Activated T-cell treated with anti-CD3 and anti-CD28 coated beads, Interleukin-2, amount 50 U/mL, for 72 hours (primary cell): ENCODE measurements around the gene CUL2. TPM values are rescaled to one million over a fixed set of nuclear protein-coding genes. Genes with fewer than 3 reads are reported as not detected.
A peak's percentile ranks its signal among the peaks of the same experiment; 100 is the strongest.

Experiments used
- ATAC-seq, 2 donors: fragments of 150-1000 bp; cut with Tn5 transposase; replicated peaks in 1 of 2; 2 replicates each; pipeline ENCODE4 v1.10.0; 2021; ENCODE audit warnings: moderate library complexity in 2 of 2, mild to moderate bottlenecking in 1 of 2
- DNase-seq, 2 donors: peaks; one replicate each; pipeline ENCODE4 v3.0.0; 2021 to 2022; ENCODE audit warnings: mixed read lengths in 1 of 2
- H3K27ac Mint-ChIP-seq: one replicate; pipeline ENCODE4 v1.8.0; 2022; ENCODE audit warnings: mild to moderate bottlenecking, moderate library complexity, mixed read lengths
- H3K27me3 Mint-ChIP-seq: one replicate; pipeline ENCODE4 v1.8.0; 2022; ENCODE audit warnings: low read depth, mixed read lengths
- H3K36me3 Mint-ChIP-seq, 2 donors: one replicate each; pipeline ENCODE4 v1.8.0; 2022; ENCODE audit warnings: mixed read lengths in 2 of 2, mild to moderate bottlenecking in 1 of 2; ENCODE audit not compliant: insufficient read depth in 2 of 2
- H3K4me1 Mint-ChIP-seq: one replicate; pipeline ENCODE4 v1.8.0; 2022; ENCODE audit warnings: low read depth, mixed read lengths
- H3K4me3 Mint-ChIP-seq, 2 donors: one replicate each; pipeline ENCODE4 v1.8.0; 2022; ENCODE audit warnings: mild to moderate bottlenecking in 2 of 2, mixed read lengths in 2 of 2, moderate library complexity in 2 of 2
- H3K9me3 Mint-ChIP-seq, 2 donors: one replicate each; pipeline ENCODE4 v1.8.0; 2022; ENCODE audit warnings: mixed read lengths in 2 of 2
- total RNA-seq, 2 donors: library from RNA; stranded (reverse); gene quantifications; one replicate each; pipeline ENCODE4 v1.2.3, GENCODE V29; 2022

The CUL2 gene
- total RNA-seq = 10 to 100 TPM; 33.7 to 37.9 TPM

DNA sequence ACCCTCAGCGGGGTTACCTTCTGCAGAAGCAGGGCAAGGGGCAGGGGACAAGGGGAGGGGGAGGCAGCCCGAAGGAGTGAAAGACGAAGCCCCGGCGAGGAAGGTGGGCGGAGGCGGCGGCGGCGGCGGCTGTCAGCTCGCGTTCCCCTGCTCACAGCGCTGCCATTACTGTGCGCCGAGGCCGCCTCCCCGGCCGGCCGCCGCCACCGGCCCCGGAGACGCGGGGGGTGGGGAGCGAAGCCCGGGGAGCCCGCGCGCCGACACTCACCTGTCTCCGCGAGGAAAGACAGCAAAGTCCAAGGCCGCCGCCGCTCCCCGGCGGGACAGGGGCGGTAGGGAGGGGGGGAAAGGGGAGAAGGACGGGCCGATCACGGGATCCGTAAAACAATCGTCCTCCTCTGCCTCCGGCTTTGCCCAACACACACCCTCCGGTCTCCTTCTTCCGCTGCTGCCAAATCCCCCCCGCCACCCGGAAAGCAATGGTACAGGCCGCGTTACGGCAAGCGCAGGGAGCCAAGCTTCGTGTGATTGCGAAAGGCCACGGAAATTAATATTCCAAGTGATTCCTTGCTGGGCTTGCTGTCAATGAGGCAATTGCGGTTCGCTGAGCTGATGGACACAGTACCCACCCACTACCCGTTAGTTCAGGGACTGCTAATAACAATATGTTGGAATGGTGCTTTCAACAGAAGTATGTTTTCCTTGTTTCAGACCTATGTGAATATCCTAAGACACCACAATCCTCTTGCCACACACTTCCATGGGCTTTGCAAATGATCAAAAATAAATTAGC lies at the start of gene CUL2:
Gene CUL2, minus strand, starts transcription at position 180 of the 793 bp plus-strand sequence. CDS start 19,024 bp downstream, outside the sequence.
- peak; percentile 92 to 93 for DNase-seq
- H3K4me3 Mint-ChIP-seq = peak within 1 kb of the TSS; percentile 91
- ATAC-seq = peak; percentile 98
- peaks cover 49% of the 10 kb centered on the region for H3K4me1 Mint-ChIP-seq
- no peaks in the 10 kb centered on the region for H3K27me3 Mint-ChIP-seq
- H3K9me3 Mint-ChIP-seq = no peaks in the 10 kb centered on the region
- peaks cover 5 to 7% of the 10 kb centered on the region in 2 donors for H3K36me3 Mint-ChIP-seq
- H3K27ac Mint-ChIP-seq = peak within 1 kb of the TSS; percentile 94

DNA sequence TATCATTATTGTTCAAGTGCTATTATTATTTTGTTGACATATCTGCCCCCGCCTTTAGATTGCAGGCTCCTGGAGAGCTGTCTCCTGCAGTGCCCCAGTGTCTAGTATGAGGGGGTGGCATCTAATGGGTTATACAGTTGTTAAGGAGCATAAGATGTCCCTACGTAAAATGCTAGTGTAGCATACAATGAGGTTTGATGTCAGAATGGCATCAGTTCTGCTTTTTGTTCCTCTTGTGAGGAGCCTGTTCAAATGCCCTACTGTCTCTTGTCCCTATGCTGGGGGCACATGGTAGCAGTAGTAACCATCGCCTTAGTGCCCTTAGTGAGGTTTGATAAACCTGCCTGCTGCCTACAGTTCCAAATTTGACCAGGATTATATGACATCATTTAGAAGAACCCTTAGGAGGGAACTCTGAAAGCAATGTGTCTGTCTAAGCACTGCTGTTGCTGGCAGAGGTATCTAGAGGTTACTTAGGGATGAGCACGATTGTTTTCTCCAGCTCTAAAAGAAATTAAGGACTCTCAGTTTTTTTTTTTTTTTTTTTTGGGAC lies 46.2 kb upstream of the CUL2 start:
- Mint-ChIP-seq H3K27ac (peak overlapping the region; percentile 91), H3K4me1 (peaks cover 50% of the 10 kb centered on the region), H3K27me3 (no peaks in the 10 kb centered on the region), H3K36me3 (no peaks in the 10 kb centered on the region), H3K4me3 (peak overlapping the region; percentile 20 to 58), H3K9me3 (no peaks in the 10 kb centered on the region)
- ATAC-seq (no peak), DNase-seq (no peak)

DNA sequence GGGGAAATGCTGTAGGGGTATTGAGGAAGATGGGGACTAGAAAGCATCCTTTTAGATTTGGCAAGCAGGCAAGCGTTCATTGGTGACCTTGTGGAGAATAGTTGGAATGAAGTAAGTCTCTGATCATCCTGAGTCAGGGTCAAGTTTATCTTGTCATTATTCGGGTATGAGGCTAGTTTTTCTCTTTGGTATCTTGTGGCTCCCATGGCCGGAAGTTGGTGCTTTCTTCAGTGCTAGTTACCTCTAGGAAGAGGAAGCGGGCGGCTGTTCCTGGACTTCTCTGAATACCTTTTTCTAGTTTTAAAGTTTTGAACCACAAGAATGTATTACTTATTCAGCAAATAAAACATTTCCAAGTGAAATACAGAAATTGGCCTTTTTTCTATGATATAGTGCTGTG lies 45.7 kb upstream of the CUL2 start:
- peak in 1 of 2 donors; percentile 35 for ATAC-seq
- H3K36me3 Mint-ChIP-seq = no peaks in the 10 kb centered on the region
- peak in 1 of 2 donors; percentile 22 for DNase-seq
- peaks cover 55% of the 10 kb centered on the region for H3K4me1 Mint-ChIP-seq
- no peaks in the 10 kb centered on the region for H3K27me3 Mint-ChIP-seq
- no peaks in the 10 kb centered on the region for H3K9me3 Mint-ChIP-seq
- peak overlapping the region; percentile 91 for H3K27ac Mint-ChIP-seq
- peak overlapping the region; percentile 20 to 58 for H3K4me3 Mint-ChIP-seq

DNA sequence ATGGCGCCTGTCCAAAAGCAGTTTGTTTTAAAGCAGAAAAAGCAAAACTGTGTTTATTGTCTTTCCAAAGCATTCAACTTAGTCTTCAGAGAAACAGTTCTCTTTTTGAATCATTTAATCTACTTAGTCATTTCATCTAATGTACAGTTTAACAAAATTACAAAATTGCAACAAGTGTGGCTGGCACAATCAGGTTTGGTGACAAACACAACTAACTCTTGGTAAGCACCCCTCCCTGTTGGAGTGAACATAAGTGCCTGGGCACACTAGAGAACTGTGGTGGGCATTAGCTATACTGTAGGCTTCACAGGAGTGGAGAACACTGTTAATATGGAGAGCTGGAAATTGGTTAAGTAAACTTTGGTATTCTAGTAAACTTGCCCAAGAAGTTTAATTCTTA lies 43.4 kb upstream of the CUL2 start:
- H3K27ac Mint-ChIP-seq = peak overlapping the region; percentile 96
- H3K4me3 Mint-ChIP-seq = peak overlapping the region; percentile 83 to 92
- H3K36me3 Mint-ChIP-seq = peaks cover 0 to 7% of the 10 kb centered on the region in 2 donors
- no peaks in the 10 kb centered on the region for H3K27me3 Mint-ChIP-seq
- peaks cover 78% of the 10 kb centered on the region for H3K4me1 Mint-ChIP-seq
- peak; percentile 66 to 69 for ATAC-seq
- DNase-seq = peak in 1 of 2 donors; percentile 31
- H3K9me3 Mint-ChIP-seq = no peaks in the 10 kb centered on the region

DNA sequence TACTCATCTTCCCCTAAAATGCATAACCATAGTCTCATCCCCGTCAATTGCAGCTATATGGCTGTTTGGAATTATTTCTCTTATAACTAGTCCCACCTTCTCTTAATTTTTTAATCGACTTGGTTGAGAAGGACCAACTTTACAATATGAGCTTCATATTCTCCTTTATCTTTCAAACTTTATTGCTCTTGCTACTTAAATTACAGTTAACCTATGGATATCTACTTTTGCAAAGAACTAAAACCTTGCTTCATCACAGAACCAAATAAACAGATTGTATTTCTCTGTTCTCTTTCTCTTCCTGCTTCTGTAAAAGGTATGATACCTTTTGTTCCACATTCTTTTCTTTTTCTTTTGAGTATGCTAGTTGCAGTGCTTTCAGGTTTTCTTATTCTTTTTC lies 42.6 kb upstream of the CUL2 start:
- DNase-seq = no peak
- Mint-ChIP-seq H3K4me3 (peak overlapping the region; percentile 83 to 92), H3K4me1 (peaks cover 85% of the 10 kb centered on the region), H3K27ac (peak overlapping the region; percentile 96), H3K36me3 (peaks cover 3 to 15% of the 10 kb centered on the region in 2 donors), H3K9me3 (no peaks in the 10 kb centered on the region), H3K27me3 (no peaks in the 10 kb centered on the region)
- no peak for ATAC-seq

DNA sequence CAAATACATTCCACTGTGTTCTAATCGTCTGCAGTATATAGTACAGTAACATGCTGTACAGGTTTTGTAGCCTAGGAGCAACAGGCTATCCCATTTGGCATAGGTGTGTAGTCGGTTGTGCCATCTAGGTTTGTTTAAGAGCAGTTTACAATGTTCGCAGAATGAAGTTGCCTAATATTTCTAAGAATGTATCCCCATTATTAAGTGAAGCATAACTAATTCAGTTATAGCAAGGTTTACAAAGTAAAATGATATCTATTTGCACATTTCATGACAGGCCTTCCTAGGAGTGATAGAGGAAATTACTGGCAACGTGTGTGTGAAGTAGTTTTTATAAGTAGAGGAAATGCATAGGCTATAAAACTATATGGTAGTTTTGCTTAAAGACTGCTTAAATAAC lies 40.5 kb upstream of the CUL2 start:
- peak overlapping the region; percentile 96 for H3K27ac Mint-ChIP-seq
- peaks cover 79% of the 10 kb centered on the region for H3K4me1 Mint-ChIP-seq
- peaks cover 3 to 18% of the 10 kb centered on the region in 2 donors for H3K36me3 Mint-ChIP-seq
- no peaks in the 10 kb centered on the region for H3K9me3 Mint-ChIP-seq
- no peak for DNase-seq
- peak overlapping the region; percentile 83 to 92 for H3K4me3 Mint-ChIP-seq
- ATAC-seq = no peak
- H3K27me3 Mint-ChIP-seq = no peaks in the 10 kb centered on the region

DNA sequence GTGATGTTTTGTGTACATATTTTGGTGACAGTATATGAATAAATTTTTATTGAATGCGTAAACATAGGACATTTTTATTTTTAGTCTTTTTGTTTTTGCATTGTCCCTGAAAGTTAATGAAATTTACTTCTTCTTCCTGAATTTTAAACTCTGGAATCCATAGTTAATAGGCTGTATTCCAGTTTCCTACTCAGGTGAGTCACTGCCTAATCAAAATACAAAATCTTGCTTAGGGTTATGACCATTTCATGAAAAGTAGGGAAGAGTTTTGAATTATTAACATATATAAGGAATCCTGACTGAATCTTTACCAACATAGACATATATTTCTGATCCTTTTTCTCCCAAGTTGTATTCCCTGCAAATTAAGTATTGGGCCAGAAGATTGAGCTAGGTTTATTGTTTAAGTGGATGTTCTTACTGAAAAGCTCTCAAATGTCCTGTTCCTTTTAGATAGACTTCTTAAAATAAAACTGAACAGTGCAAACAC lies 39.1 kb upstream of the CUL2 start:
- Mint-ChIP-seq H3K4me1 (peaks cover 83% of the 10 kb centered on the region), H3K27ac (peak overlapping the region; percentile 97), H3K36me3 (peaks cover 3 to 18% of the 10 kb centered on the region in 2 donors), H3K27me3 (no peaks in the 10 kb centered on the region), H3K4me3 (peak overlapping the region; percentile 94 to 96), H3K9me3 (no peaks in the 10 kb centered on the region)
- DNase-seq = no peak
- ATAC-seq = no peak

DNA sequence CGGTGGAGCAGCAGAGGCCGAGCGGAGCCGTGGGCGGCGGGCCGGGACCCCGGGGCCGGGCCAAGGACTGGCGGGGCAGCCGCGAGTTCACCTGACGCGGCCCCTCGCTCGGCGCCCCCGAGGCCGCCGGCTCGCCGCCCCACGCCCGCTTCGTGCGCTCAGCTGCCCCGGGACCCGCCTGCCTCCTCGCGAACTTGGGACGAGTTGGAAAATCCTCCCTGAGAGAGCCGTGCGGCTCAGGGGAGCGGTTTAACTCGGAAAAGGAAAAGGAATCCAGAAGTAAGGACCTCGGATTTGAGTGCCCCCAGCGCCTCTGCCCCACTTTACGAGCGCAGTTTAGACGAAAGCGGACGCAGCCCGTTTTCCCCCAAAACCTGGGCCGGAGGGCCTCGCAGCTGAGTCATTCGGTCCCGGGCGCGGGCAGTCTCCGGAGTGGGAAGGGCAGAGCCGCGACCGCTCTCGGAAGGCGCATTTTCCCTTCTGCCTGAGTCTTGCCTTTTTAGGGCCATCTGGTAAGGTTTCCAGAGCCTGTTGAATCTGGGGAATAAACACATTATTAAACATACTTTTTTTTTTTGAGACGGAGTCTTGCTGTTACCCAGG lies 37.2 kb upstream of the CUL2 start:
- Mint-ChIP-seq H3K9me3 (no peaks in the 10 kb centered on the region), H3K4me3 (peak overlapping the region; percentile 94 to 96), H3K27me3 (no peaks in the 10 kb centered on the region), H3K27ac (peak overlapping the region; percentile 97), H3K4me1 (peaks cover 77% of the 10 kb centered on the region), H3K36me3 (peaks cover 3 to 18% of the 10 kb centered on the region in 2 donors)
- DNase-seq (peak; percentile 77 to 79), ATAC-seq (peak; percentile 20 to 33)

DNA sequence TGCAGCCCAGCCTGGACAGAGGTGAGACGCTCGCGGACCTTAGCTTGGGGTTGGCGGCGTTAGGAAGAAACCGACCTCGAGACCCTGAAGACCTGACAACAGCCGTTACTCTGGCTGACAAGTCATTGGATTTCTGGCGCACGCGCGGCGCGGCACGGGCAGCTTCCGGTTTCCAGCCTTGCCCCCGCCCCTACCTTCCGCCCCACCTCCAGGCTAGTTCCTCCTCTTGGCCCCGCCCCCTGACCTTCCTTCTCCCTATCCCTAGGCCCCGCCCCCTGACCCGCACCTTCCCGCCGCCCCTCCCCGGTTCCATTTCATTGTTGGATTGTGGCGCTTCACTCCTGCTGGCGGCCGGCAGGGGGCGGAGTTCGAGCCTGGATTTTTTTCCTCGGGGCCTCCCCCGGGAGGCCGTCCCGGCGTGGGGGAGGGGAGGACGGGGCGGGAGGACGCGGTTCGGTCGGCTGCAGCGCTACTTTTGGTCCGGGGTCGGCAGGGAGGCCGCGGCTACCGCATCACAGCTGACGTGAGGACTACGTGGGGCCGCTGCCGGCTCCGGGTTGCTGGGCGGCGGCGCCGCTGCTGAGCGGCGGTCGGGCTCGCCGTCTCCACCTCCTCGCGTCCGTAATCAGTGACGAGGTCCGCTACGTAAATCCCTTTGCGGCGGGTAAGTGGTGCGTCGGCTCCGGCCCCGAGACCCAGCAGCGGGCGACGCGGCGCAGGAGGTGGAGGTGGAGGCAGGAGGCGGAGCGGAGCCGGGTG lies 36.6 kb upstream of the CUL2 start, which contains the start of gene CREM:
Gene CREM, plus strand, starts transcription at position 317 of the 759 bp plus-strand sequence. CDS start 10,990 bp downstream, outside the sequence.
- Mint-ChIP-seq H3K4me3 (peak within 1 kb of the TSS; percentile 94 to 96), H3K36me3 (peaks cover 3 to 18% of the 10 kb centered on the region in 2 donors), H3K27ac (peak within 1 kb of the TSS; percentile 97), H3K4me1 (peaks cover 70% of the 10 kb centered on the region), H3K27me3 (no peaks in the 10 kb centered on the region), H3K9me3 (no peaks in the 10 kb centered on the region)
- peak; percentile 100 for DNase-seq
- ATAC-seq = peak; percentile 87 to 89

DNA sequence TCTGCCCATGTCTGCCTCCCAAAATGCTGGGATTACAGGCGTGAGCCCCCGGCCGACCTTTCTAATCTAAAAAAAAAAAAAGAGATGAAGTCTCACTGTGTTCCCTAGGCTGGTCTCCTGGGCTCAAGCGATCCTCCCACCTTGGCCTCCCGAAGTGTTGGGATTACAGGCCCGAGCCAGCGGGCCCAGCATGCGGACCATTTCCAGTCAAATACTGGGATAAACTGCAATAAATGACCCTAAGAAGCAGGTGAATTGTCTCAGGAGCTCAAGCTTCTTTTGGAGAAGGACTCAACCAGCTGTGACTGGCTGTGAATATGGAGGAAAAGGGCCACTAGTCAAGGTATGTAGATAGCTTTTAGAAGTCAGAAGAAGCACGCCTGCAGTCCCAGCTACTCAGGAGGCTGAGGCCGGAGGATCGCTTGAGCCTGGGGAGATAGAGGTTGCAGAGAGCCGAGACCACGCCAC lies 36.0 kb upstream of the CUL2 start:
- H3K4me1 Mint-ChIP-seq = peaks cover 64% of the 10 kb centered on the region
- H3K4me3 Mint-ChIP-seq = peak overlapping the region; percentile 94 to 96
- H3K9me3 Mint-ChIP-seq = no peaks in the 10 kb centered on the region
- DNase-seq (no peak), ATAC-seq (no peak)
- H3K27me3 Mint-ChIP-seq = no peaks in the 10 kb centered on the region
- H3K27ac Mint-ChIP-seq = peak overlapping the region; percentile 79
- H3K36me3 Mint-ChIP-seq = peaks cover 3 to 18% of the 10 kb centered on the region in 2 donors

DNA sequence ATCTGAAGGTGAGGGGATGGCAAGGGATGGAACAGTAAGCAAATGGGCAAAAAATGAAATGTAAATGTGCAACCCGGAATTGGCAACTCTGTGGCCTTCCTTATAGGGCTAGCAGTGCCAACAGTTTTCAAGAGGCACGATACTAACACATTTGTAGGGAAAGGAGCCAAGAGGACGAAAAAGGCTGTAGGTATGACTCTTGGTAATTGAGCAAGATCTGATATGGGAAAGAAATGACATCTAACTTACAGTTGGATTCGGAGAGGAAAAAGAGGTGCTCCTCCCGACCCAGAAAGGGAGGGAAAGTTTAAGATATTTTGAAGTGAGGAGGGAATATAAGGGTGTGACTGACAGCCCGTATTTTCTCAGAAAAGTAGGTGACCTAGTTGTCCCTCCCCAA lies 34.4 kb upstream of the CUL2 start:
- no peak overlapping the region for H3K27ac Mint-ChIP-seq
- H3K4me1 Mint-ChIP-seq = peaks cover 53% of the 10 kb centered on the region
- ATAC-seq (no peak), DNase-seq (no peak)
- peaks cover 3 to 18% of the 10 kb centered on the region in 2 donors for H3K36me3 Mint-ChIP-seq
- peak overlapping the region in 1 of 2 donors; percentile 94 for H3K4me3 Mint-ChIP-seq
- no peaks in the 10 kb centered on the region for H3K9me3 Mint-ChIP-seq
- no peaks in the 10 kb centered on the region for H3K27me3 Mint-ChIP-seq

DNA sequence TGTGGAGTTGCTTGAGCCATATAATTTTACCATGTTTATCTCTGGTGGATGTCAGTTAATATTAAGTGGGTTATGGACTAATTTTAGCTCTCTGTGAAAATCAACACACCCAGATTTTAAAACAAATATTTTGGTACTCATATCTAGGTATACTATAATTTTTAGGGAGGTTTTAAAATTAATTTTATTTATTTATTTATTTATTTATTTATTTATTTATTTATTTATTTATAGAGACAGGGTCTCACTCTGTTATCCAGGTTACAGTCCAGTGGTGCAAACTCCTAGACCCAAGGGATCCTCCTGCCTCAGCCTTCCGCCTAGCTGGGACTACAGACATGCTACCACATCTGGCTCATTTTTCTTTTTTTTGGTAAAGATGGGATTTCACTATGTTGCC lies 29.2 kb upstream of the CUL2 start:
- DNase-seq (no peak), ATAC-seq (no peak)
- Mint-ChIP-seq H3K4me3 (no peak overlapping the region), H3K9me3 (no peaks in the 10 kb centered on the region), H3K36me3 (no peaks in the 10 kb centered on the region), H3K27me3 (no peaks in the 10 kb centered on the region), H3K27ac (no peak overlapping the region), H3K4me1 (peaks cover 19% of the 10 kb centered on the region)
